ENCODE results near the gene OR10H4.
"Not testable (repeated sequence)": the region's sequence is repeated elsewhere in the genome, so short reads cannot be mapped to it uniquely, and the experiment has no call there.

The OR10H4 gene

GRCh38 chr19:15922021-15922420, 26.8 kb upstream of the OR10H4 start:
- Histone ChIP-seq H4K20me1 (ENCODE audit: insufficient read depth, low read length) (no peaks in the 10 kb centered on the region), H3K9me3 (ENCODE audit: insufficient read depth, low read length, severe bottlenecking) (no peaks in the 10 kb centered on the region), H3K27ac (ENCODE audit: low read length) (no peak overlapping the region), H3K36me3 (ENCODE audit: insufficient read depth, low read length) (no peaks in the 10 kb centered on the region), H3K79me2 (ENCODE audit: insufficient read depth, low read length) (no peaks in the 10 kb centered on the region), H3K9ac (ENCODE audit: low read depth, low read length) (no peak overlapping the region), H3K27me3 (ENCODE audit: insufficient read depth, low read length, poor library complexity) (no peaks in the 10 kb centered on the region), H3K4me2 (ENCODE audit: insufficient read depth, low read length) (no peak overlapping the region), H2AFZ (ENCODE audit: low read depth, low read length) (no peak overlapping the region), H3K4me3 (ENCODE audit: low read depth in 1 of 2, low read length in 2 of 2) (no peak overlapping the region), H3K4me1 (ENCODE audit: insufficient read depth, low read length) (no peaks in the 10 kb centered on the region)
- DNase-seq (no peak), ATAC-seq (ENCODE audit: insufficient read depth, low read depth) (no peak)
- no peak for TF ChIP-seq EZH2 (IDR thresholded peaks at IDR 0.05; ENCODE audit: borderline replicate concordance, low read depth, low read length, severe bottlenecking)

- no peaks in the 10 kb centered on the region for H3K79me2 ChIP-seq (ENCODE audit: insufficient read depth, low read length)
- H3K9me3 ChIP-seq (ENCODE audit: insufficient read depth, low read length, severe bottlenecking), result no peaks in the 10 kb centered on the region
- TF ChIP-seq CTCF (IDR thresholded peaks at IDR 0.05; ENCODE audit: borderline replicate concordance, extremely low read depth, low read length, poor library complexity, severe bottlenecking) (no peak), EZH2 (IDR thresholded peaks at IDR 0.05; ENCODE audit: borderline replicate concordance, low read depth, low read length, severe bottlenecking) (no peak)
- H3K27me3 ChIP-seq (ENCODE audit: insufficient read depth, low read length, poor library complexity), result no peaks in the 10 kb centered on the region
- ATAC-seq (ENCODE audit: insufficient read depth, low read depth) (no peak), DNase-seq (no peak)
- no peak overlapping the region for H3K9ac ChIP-seq (ENCODE audit: low read depth, low read length)
- H3K4me1 ChIP-seq (ENCODE audit: insufficient read depth, low read length), result no peaks in the 10 kb centered on the region
- H3K36me3 ChIP-seq (ENCODE audit: insufficient read depth, low read length), result no peaks in the 10 kb centered on the region
- H2AFZ ChIP-seq (ENCODE audit: low read depth, low read length), result no peak overlapping the region
- H3K27ac ChIP-seq (ENCODE audit: low read length), result no peak overlapping the region
- H4K20me1 ChIP-seq (ENCODE audit: insufficient read depth, low read length), result no peaks in the 10 kb centered on the region
- H3K4me2 ChIP-seq (ENCODE audit: insufficient read depth, low read length), result no peak overlapping the region
- H3K4me3 ChIP-seq (ENCODE audit: low read depth in 1 of 2, low read length in 2 of 2), result no peak overlapping the region
Observed at GRCh38 chr19:15923702-15924101, 25.1 kb upstream of the OR10H4 start.

GRCh38 chr19:15926484-15926883, 22.3 kb upstream of the OR10H4 start:
- H3K79me2 ChIP-seq (ENCODE audit: insufficient read depth, low read length), result no peaks in the 10 kb centered on the region
- no peak overlapping the region for H3K4me3 ChIP-seq (ENCODE audit: low read depth in 1 of 2, low read length in 2 of 2)
- no peaks in the 10 kb centered on the region for H3K4me1 ChIP-seq (ENCODE audit: insufficient read depth, low read length)
- no peak overlapping the region for H3K9ac ChIP-seq (ENCODE audit: low read depth, low read length)
- no peak for DNase-seq
- H3K9me3 ChIP-seq (ENCODE audit: insufficient read depth, low read length, severe bottlenecking), result no peaks in the 10 kb centered on the region
- H3K27me3 ChIP-seq (ENCODE audit: insufficient read depth, low read length, poor library complexity), result no peaks in the 10 kb centered on the region
- no peak overlapping the region for H3K4me2 ChIP-seq (ENCODE audit: insufficient read depth, low read length)
- H3K36me3 ChIP-seq (ENCODE audit: insufficient read depth, low read length), result no peaks in the 10 kb centered on the region
- no peak overlapping the region for H3K27ac ChIP-seq (ENCODE audit: low read length)
- H2AFZ ChIP-seq (ENCODE audit: low read depth, low read length), result no peak overlapping the region
- no peaks in the 10 kb centered on the region for H4K20me1 ChIP-seq (ENCODE audit: insufficient read depth, low read length)
- ATAC-seq (ENCODE audit: insufficient read depth, low read depth), result no peak
- TF ChIP-seq CTCF (IDR thresholded peaks at IDR 0.05; ENCODE audit: borderline replicate concordance, extremely low read depth, low read length, poor library complexity, severe bottlenecking), result no peak
- TF ChIP-seq EZH2 (IDR thresholded peaks at IDR 0.05; ENCODE audit: borderline replicate concordance, low read depth, low read length, severe bottlenecking), result no peak

- Histone ChIP-seq H3K4me2 (ENCODE audit: insufficient read depth, low read length) (no peak overlapping the region), H4K20me1 (ENCODE audit: insufficient read depth, low read length) (no peaks in the 10 kb centered on the region), H3K9ac (ENCODE audit: low read depth, low read length) (no peak overlapping the region), H3K27ac (ENCODE audit: low read length) (no peak overlapping the region), H3K4me3 (ENCODE audit: low read depth in 1 of 2, low read length in 2 of 2) (no peak overlapping the region), H3K79me2 (ENCODE audit: insufficient read depth, low read length) (no peaks in the 10 kb centered on the region), H3K27me3 (ENCODE audit: insufficient read depth, low read length, poor library complexity) (no peaks in the 10 kb centered on the region), H3K36me3 (ENCODE audit: insufficient read depth, low read length) (no peaks in the 10 kb centered on the region), H3K9me3 (ENCODE audit: insufficient read depth, low read length, severe bottlenecking) (no peaks in the 10 kb centered on the region), H3K4me1 (ENCODE audit: insufficient read depth, low read length) (no peaks in the 10 kb centered on the region), H2AFZ (ENCODE audit: low read depth, low read length) (no peak overlapping the region)
- TF ChIP-seq CTCF (IDR thresholded peaks at IDR 0.05; ENCODE audit: borderline replicate concordance, extremely low read depth, low read length, poor library complexity, severe bottlenecking) (no peak), EZH2 (IDR thresholded peaks at IDR 0.05; ENCODE audit: borderline replicate concordance, low read depth, low read length, severe bottlenecking) (no peak)
- ATAC-seq (ENCODE audit: insufficient read depth, low read depth) (no peak), DNase-seq (no peak)
Observed at GRCh38 chr19:15928321-15928720, 20.5 kb upstream of the OR10H4 start.

- H2AFZ ChIP-seq (ENCODE audit: low read depth, low read length); H3K9me3 ChIP-seq (ENCODE audit: insufficient read depth, low read length, severe bottlenecking); H3K9ac ChIP-seq (ENCODE audit: low read depth, low read length); DNase-seq; ATAC-seq (ENCODE audit: insufficient read depth, low read depth); H3K4me3 ChIP-seq (ENCODE audit: low read depth in 1 of 2, low read length in 2 of 2); H3K4me1 ChIP-seq (ENCODE audit: insufficient read depth, low read length); H3K4me2 ChIP-seq (ENCODE audit: insufficient read depth, low read length); H3K27ac ChIP-seq (ENCODE audit: low read length); H3K36me3 ChIP-seq (ENCODE audit: insufficient read depth, low read length); H4K20me1 ChIP-seq (ENCODE audit: insufficient read depth, low read length); H3K79me2 ChIP-seq (ENCODE audit: insufficient read depth, low read length); H3K27me3 ChIP-seq (ENCODE audit: insufficient read depth, low read length, poor library complexity): not testable (repeated sequence)
Observed at GRCh38 chr19:15933761-15934331, 15.0 kb upstream of the OR10H4 start.

All from DND-41 (cell line).